Fibroblast of gingiva (primary cell): ENCODE results near the gene ATXN7L1.
A peak's percentile ranks its signal among the peaks of the same experiment; 100 is the strongest.
"Not testable (repeated sequence)": the region's sequence is repeated elsewhere in the genome, so short reads cannot be mapped to it uniquely, and the experiment has no call there.

ENCODE experiments used
- DNase-seq: peaks from one replicate; pipeline ENCODE4 v3.0.0-alpha.2; 2011; ENCODE audit warnings: low read depth

ATXN7L1 gene

DNA sequence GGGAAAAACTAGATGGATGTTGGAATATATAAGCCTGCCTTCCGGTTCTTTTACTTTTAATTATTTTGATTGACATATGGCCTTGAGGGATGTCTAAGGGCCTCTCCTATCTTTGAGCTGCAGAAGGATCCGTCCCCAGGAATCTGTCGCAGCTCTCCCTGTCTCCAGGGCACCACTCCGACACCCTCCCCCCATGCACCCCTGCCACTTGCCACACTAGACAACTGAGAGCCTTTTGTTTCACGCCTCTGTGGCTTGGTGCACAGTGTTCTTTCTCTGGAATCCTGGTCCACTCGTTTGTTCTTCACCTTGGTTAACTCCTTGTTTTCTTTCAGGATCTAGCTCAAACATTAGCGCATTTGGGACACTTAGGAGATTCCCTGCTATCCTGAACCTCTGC is 171.0 kb downstream of the ATXN7L1 start:
- no peak for DNase-seq

DNA sequence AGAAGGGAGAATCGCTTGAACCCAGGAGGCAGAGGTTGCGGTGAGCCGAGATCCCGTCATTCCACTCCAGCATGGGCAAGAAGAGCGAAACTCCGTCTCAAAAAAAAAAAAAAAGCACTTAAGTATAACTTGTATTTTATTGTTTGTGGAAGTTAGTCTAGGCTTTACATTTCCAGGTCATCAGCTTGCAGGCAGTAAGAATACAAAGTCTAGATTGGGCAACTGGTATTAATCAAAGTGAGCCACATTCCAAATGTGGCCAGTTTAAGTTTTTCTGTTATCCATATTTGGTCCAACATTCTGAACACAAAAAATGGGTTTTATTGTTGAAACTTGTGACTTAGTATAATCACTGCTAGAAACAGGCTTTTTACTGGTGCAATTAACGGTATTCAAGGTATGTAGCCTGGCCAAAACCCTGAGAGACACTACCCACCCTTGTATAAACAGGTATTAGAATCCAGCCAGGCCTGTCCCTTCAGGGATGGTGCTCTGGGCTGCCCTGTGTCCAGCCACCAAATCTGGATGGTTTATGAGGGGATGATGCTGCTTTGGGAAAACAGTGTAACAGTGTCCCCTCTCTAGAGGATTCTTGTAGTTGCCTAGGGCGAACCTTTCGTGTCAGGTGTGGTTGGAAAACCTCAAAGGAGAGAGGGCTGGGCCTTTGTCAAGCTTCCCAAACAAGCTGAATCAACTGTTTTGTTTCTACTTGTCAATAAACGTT is 173.0 kb downstream of the ATXN7L1 start:
- DNase-seq, result no peak

DNA sequence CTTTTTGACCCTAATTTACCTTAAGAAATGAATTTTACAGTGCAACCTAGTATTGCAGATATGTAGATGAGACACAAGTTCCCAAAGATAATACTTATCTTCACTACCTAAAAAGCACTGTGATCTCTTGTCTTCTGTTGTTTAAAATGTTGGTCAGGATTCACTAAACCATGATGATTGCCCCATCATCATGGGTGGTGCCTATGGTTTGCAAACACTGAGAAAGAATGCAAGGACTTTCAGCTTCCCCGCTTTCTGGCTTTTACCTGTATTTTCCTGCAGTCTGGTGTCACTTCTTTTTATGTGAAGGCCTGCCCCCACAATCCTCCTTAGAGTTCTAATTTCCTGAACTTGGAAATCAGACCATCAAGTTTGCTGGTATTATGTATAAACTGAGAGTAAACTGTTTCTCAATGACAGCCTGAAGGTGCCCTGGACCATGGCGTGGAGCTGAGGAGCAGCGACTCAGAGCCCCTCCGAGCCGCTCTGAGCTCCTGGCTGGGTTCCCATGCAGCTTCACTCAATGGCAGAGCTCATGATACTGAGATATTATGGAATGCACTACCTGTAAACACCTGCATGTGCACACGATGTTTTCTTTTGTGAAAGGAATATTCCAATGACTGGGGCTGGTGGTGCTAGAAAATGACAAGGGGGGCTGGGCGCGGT is 176.7 kb downstream of the ATXN7L1 start:
- no peak for DNase-seq

DNA sequence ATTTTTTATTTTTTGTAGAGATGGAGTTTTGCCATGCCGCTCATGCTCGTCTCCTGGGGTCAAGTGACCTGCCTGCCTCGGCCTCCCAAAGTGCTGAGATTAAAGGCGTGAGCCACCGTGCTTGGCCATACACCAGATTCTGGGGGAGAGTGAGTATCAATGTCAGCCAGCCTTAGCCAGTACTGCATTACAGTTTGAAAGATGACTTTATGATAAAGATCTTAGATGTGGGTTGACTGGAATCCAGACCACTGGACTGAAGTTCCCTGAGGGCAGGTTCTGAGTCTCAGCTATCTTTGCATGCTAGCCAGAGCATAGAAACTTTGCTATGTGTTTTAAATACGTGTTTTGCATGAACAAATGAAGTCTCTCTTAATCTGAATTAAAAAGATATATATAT is 177.9 kb downstream of the ATXN7L1 start:
- no peak for DNase-seq

DNA sequence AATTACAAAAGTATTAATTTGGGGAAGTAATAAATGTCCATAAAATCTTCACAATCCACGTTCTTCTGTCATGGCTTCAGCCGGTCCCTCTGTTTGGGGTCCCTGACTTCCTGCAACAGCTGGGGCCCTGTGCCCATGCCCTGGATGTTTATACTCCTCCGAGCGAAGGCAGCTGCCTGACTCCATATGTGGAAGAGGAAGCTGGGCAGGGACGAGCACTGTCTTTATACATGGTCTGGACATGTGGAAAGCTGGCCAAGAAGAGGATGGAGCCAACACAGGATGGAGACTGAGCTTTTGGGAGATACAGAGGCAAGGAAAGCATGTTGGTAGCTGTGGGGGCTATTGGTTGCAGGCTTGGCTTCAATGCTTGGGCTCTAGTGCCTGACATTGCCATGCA is 178.6 kb downstream of the ATXN7L1 start:
- DNase-seq, result no peak

DNA sequence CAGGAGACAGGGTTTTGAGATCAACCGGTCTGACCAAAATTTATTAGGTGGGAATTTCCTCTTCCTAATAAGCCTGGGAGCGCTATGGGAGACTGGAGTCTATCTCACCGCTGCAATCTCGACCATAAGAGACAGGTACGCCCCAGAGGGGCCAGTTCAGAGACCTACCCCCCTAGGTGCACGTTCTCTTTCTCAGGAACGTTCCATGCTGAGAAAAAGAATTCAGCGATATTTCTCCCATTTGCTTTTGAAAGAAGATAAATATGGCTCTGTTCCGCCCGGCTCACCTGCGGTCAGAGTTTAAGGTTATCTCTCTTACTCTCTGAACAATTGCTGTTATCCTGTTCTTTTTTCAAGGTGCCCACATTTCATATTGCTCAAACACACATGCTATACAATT is 179.2 kb downstream of the ATXN7L1 start:
- not testable (repeated sequence) for DNase-seq

DNA sequence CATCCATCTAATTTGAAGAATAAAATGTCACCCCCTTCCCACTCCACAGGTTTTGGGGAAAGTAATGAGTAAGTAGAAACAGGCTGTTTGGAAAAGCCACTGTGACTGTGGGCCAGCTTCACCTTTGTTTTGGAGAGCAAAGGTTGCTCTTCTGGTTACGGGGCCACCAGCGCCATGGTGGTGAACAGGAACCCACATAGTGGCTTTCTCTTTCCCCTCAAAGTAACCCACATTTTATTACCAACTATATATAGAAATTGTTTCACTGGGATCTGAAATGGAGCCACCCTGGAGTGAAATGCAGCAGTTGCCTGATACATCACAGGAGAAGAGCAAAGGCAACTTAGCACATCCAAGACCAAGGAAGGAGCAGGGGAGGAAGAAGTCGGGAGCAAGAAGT is 182.8 kb downstream of the ATXN7L1 start:
- no peak for DNase-seq

DNA sequence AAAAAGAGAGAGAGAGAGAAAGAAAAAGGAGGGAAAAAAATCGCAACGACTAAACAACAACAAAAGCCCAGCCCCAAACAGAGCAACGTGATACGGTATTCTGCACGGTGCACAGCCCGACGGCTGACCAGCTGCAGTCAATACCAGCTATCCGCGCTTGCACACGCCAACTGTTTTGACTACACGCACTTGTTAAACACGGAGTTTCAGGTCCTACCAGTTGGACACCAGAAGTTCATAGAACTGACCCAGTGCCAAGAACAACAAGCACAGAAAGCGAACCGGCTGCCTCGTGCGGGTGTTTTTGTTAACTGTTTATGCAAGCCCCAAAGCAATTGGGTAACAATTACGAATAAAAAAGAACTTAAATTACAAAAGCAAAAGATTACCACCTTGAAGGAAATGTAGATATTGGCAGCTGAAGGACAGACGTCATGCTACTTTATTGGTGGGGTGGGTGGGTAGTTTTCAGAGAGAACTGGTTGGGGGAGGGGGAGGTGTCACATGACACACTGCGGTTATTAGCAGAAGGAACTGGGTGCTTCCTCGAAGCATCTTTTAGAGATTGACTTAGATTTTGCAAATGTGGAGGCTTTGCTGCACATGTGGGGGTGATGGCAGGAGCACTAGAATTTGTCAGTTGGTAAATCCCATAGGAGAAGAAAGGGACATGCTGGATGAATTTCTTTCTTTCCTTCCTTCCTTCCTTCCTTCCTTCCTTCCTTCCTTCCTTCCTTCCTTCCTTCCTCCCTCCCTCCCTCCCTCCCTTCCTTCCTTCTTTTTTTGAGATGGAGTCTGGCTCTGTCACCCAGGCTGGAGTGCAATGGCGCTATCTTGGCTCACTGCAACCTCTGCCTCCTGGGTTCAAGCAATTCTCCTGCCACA is 184.5 kb downstream of the ATXN7L1 start:
- DNase-seq, result peak; percentile 92

DNA sequence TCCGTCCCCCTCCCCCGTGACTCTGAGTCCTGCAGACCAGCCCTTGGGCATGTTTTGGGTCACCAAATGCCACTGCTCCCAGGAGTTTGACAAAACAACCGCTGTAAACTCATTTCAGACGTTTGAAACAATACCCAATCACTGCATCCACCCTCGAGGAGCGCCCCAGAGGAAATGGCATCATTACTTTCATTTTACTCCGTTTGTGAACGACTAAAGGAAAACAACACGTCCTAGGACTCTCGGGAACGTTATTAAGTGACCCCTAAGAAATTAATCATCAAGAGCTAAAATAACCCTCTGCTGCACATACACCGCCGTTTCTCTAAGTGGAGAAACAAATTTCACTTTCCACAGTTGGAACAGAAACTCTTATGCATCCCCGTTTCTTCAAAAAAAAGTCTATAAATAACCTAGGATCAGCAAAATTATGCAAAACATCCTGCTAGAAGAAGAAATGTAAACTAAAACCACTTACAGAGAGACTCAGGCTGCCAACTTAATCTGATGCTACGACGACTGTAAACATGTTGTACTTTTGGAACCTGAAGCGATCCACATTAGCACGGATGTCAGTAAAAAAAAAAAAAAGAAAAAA is 185.2 kb downstream of the ATXN7L1 start:
- DNase-seq, result peak; percentile 86

DNA sequence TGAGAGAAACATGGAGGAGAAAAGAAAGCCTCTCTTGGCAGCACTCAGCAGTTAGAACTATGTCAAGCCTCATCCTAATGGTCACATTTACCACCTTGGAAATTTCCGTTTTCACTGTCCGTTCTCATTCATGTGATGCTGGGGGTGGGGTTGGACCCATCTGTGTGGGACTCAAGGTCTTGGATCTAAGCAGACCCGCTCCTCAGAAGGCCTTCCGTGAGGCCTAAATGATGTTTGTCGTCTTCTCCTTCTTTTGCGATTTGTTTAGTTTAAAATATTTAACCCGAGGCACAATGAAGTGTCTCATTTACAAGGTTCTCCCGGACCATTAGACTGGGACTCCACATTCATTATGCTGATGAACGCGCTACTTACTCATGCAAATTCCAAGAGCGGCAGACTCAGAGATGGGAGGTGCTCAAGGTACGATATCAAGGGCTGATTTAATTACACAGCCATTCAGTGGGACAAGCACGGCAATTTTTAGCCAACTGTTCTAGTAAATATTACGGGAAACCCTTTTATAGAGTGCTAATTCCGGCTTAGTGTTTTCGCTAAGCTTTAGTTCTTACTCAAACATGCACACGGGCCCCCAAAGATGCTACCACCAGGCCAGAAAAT is 186.0 kb downstream of the ATXN7L1 start:
- no peak for DNase-seq

DNA sequence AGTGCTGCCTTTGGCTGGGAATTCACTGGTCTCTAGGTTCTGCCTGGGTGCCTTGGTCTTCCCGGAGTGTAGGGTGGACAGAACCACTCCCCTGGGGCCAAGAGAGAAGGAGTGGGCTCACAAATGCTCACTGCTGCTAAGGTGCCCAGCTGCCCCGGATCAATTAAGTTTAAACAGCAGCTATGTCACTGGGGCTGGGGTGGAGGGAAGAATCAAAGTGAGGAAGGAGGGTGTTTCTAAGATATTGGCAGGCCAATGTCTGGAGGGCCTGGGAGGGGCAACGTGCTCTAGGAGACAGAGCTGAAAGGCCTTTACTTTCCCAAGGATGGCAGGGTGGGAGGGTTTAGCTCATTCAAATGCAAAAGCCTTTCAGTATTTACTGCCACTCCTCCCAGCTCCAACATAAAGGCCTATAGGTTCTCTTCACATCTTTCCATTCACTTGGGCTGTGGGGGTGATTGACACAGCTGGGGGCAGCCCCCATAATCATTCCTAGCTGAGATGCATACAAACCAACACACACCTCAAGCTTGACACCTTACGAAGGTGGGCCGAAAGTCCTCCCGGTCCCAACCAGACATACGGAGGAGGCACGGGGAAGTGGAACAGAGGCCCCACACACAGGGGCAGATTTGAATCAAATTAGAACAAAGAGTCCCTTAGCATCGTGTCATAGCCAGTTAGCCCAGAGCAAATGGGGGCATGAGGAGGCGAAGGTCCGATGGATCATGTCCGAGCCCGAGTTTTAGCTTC is 187.2 kb downstream of the ATXN7L1 start:
- no peak for DNase-seq

DNA sequence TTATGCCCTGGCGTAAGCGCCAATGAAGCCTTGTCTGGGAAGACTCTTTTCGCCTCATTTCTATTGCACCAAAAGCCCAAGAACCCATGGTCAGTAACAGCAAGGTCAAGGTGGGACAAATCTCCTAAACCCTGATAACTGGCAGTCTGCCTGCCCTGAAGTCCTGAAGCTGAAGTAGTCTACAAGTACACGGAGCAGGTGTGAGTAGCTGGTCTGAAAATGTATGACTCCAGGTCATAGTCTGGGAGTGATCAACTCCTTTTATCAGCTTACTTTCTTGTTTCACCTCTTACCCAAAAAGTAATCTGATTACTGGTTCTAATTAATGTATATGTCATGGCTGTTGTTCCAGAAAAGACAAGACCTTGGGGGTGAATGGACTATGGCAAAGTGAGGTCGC is 187.8 kb downstream of the ATXN7L1 start:
- DNase-seq, result no peak

DNA sequence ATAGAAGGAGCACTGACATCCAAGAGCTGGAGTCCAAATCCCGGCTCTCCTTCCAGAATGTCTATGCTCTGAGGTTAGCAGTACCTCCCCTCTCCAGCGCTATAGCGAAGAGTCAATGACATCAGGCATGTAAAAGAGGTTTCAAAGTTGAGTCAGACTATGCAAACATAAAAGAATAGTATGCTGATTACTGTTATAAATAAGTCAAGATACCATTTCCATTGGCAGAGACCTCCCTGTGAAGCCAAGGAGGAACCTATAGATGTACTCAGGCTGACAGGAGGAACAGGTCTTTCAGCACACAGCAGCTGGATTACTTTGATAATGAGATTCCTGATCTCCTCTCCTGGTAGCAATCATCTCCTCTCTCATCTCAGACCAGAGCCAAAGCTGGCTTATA is 191.2 kb downstream of the ATXN7L1 start:
- DNase-seq, result no peak

DNA sequence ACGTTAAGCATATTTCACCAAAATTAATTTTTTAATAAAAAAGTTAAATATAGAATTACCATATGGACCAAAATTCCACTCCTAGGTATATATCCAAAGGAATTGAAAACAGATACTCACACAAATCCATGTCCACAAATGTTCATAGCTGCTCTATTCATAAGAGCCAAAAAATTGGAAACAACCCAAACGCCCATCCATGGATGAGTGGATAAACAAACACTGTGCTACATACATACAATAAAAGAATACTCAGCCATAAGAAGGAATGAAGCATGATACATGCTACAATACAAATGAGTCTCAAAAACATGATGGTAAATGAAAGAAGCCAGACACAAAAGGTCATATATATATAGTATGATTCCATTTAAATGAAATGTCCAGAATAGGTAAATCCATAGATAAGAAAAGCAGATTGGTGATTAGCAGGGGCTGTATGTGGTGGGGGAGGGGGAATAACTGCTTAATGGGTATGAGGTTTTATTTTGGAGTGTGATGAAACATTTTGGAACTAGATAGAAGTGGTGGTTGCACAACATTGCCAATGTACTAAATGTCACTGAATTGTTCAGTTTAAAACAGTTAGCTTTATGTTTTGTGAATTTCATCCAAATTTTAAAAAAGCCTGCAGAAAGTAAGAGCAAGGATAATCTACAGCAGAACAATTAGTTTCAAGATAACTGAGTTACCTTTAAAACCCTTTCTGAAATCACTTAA is 193.9 kb downstream of the ATXN7L1 start:
- peak; percentile 42 for DNase-seq

DNA sequence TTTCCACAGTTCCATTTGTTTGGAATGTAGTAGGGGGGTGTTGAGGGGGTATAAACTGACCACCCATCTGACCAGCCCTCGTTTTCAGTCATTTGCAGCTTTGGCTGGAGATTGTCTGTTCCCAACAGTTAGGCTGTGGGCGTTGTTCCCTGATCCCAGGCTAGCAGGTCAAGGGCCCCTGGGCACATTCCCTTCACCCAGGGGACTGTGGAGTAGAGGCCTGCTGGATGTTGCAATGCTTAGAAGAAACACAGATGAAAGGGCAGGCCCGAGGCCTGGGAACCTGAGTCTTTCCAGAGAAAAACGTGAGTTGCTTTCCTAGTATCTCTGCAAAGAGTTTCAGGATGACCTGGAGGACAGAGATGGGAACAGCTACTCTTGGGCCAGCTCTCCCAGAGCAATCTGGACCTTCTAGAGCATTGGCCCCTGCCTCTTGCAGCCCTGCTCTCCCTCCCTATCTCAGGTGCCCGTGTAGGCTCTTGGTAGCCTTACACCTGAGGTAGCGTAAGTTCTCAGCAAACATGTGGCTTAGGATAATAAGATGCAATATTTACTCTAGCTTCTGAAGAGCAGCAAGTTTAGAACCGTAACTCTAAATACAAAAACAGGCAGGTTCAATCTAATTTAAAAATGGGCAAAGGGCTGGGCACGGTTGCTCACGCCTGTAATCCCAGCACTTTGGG is 195.8 kb downstream of the ATXN7L1 start:
- DNase-seq, result peak; percentile 63

DNA sequence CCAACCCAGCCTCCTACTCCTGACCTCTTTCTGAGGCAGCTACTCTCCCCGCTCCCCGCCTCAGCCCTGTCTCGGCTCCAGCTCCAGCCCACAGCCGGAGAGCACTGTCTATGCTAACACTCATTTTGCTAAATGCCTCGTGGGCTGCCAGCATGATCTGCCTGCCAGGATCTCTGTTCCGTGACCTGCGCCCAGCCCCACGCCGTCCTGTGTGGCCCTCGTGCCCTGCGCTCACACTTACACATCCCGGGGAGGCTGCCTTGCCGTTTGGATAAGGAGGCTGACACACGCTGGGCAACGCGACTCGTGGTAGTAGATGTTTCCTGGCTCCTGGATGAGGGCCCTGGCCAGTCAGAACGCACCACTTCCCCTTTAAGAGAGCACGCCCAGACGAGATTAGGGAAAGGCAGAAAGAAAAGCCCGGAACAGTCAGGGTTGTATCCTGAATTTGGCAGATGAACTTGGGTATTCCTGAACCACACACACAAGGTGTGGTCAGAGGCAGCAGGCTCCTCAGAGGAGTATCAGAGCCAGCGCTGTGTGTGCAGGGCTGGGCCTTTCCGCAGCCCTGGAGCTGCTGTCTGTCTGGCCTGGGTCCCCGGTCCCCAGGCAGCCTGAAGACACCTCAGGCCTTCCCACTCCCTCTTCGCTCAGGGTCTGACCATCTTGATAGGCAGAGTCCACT is 197.4 kb downstream of the ATXN7L1 start:
- peak; percentile 72 for DNase-seq

DNA sequence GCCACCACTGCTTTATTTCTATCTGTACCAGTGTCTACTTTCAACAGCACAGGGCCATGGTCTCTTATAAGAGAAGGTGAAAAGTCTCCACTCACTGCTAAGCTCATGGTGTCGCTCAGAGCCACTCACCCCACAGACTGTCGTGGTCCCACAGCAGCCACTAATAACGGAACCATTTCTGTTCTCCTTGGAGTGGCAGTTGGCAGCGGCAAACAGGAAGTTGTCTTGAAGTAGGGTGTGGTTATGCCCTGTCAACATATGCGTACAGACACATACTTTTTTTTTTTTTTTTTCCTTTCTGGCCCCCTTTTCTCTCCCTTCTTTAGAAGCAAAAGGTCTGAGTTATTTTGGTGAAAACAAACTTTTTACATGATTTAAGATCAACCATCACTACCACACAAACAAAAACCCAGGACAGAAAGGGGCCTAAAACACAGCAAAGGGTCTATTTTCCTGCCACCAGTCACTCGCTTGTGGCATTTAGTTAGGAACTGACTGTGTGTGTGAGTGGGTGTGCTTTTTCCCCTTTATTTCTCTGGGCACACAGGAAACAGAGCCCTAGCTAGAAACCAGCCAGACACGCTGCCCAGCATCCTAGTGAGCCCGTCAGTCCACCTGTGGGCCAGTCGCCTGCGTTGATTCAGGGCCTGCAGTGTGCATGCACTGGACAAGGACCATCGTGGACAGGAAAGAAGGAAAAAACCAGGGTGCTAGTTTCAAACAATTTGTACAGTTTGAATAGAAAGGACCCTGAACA is 198.4 kb downstream of the ATXN7L1 start:
- DNase-seq, result no peak

DNA sequence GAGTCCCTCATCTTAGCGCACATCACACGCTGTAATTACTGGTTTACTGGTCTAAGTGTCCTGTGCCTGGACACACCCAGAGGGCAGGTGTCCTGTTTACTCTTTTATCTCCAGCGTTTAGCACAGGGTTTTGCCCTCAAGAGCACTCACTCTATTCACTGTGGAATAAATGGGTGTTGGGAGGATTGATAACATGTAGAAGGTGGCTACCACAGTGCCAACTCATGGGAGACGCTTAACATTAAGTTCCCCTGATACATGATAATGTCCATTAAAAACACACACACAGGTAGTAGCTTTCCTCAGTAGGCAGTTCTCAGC is 199.0 kb downstream of the ATXN7L1 start:
- no peak for DNase-seq

DNA sequence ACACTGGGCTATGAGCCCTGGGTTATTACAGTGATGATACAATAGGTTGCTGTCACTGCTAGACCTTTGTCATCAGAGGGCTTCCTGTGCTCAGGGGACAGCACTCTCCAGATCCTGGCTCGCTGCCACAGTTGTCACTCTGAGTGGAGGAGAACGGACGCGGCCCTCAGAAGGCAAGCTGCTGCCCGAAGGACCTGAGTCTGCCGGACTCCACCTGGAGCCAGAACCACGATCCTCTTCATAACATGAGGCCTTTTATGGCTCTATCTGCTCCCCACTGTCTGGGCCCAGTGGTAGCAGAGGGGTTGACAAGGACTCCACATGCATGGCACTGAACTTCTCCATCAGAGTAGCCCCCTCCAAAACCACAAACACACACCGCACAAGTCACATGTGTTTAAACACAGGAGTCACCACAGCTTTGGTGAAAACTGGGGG is 200.4 kb downstream of the ATXN7L1 start:
- DNase-seq, result no peak
